NCI-H2107 treated with DMSO at 0.1 percent for 48 hours (cell line): ENCODE measurements around the gene PRKCH.
A peak's percentile ranks its signal among the peaks of the same experiment; 100 is the strongest.

Experiments used
- DNase-seq: peaks from one replicate; lab custom pipeline; 2025; ENCODE audit not compliant: unreplicated experiment; lab: John Stamatoyannopoulos, UW

PRKCH gene

GRCh38 chr14:61321385-61322010 lies at the start of gene PRKCH:
PRKCH (plus strand) TSS chr14:61321579; CDS start chr14:61322102, 523 bp downstream.
- peak; percentile 52 for DNase-seq

- DNase-seq = no peak
These were observed 44.1 kb upstream of the PRKCH start for GRCh38 chr14:61277232-61277631.

GRCh38 chr14:61277784-61278183 lies 43.6 kb upstream of the PRKCH start:
- no peak for DNase-seq

GRCh38 chr14:61279082-61279481 lies 42.3 kb upstream of the PRKCH start:
- no peak for DNase-seq

GRCh38 chr14:61280092-61280525 lies 41.3 kb upstream of the PRKCH start:
- no peak for DNase-seq

- peak; percentile 75 for DNase-seq
These were observed 40.7 kb upstream of the PRKCH start for GRCh38 chr14:61280526-61281185.

- peak; percentile 93 for DNase-seq
These were observed 40.0 kb upstream of the PRKCH start, which contains the start of gene TMEM30B for GRCh38 chr14:61281186-61281947. TMEM30B (minus strand) TSS chr14:61281338; CDS start chr14:61281147, 191 bp downstream.

- DNase-seq = no peak
These were observed 39.5 kb upstream of the PRKCH start for GRCh38 chr14:61281948-61282275.

GRCh38 chr14:61282746-61283145 lies 38.6 kb upstream of the PRKCH start:
- no peak for DNase-seq

GRCh38 chr14:61284001-61284400 lies 37.4 kb upstream of the PRKCH start:
- DNase-seq = peak; percentile 78

GRCh38 chr14:61285364-61285763 lies 36.0 kb upstream of the PRKCH start:
- DNase-seq = no peak

- no peak for DNase-seq
These were observed 34.2 kb upstream of the PRKCH start for GRCh38 chr14:61287196-61287595.

GRCh38 chr14:61288228-61288627 lies 33.2 kb upstream of the PRKCH start:
- DNase-seq = no peak

- DNase-seq = no peak
These were observed 32.7 kb upstream of the PRKCH start for GRCh38 chr14:61288720-61289119.

GRCh38 chr14:61290701-61291100 lies 30.7 kb upstream of the PRKCH start:
- no peak for DNase-seq

GRCh38 chr14:61296151-61296550 lies 25.2 kb upstream of the PRKCH start:
- no peak for DNase-seq

GRCh38 chr14:61296719-61297502 lies 24.5 kb upstream of the PRKCH start:
- peak; percentile 66 for DNase-seq

- no peak for DNase-seq
These were observed 23.8 kb upstream of the PRKCH start for GRCh38 chr14:61297581-61297980.

GRCh38 chr14:61298824-61299223 lies 22.6 kb upstream of the PRKCH start:
- no peak for DNase-seq

- no peak for DNase-seq
These were observed 21.2 kb upstream of the PRKCH start for GRCh38 chr14:61300209-61300608.

- DNase-seq = no peak
These were observed 20.6 kb upstream of the PRKCH start for GRCh38 chr14:61300754-61301153.
